Activated CD4-positive, alpha-beta T cell treated with anti-CD3 and anti-CD28 coated beads, Interleukin-2, amount 10 ng/mL, durations not matched to agents 24 days and 14 days (primary cell): Measurements from ENCODE around the gene GPS1. TPM values are rescaled to one million over a fixed set of nuclear protein-coding genes. Genes with fewer than 3 reads are reported as not detected.

ENCODE experiments used
- DNase-seq: peaks from one replicate; pipeline ENCODE4 v3.0.0; 2022
- H3K27ac Mint-ChIP-seq: one replicate; pipeline ENCODE4 v1.8.0; 2022; ENCODE audit warnings: mild to moderate bottlenecking, mixed read lengths
- H3K27me3 Mint-ChIP-seq: one replicate; pipeline ENCODE4 v1.8.0; 2022; ENCODE audit warnings: mixed read lengths
- H3K36me3 Mint-ChIP-seq: one replicate; pipeline ENCODE4 v1.8.0; 2022; ENCODE audit warnings: low read depth, mild to moderate bottlenecking, mixed read lengths
- H3K4me1 Mint-ChIP-seq: one replicate; pipeline ENCODE4 v1.8.0; 2021; ENCODE audit warnings: mixed read lengths
- H3K4me3 Mint-ChIP-seq: one replicate; pipeline ENCODE4 v1.8.0; 2022; ENCODE audit warnings: mild to moderate bottlenecking, moderate library complexity, mixed read lengths
- H3K9me3 Mint-ChIP-seq: one replicate; pipeline ENCODE4 v1.8.0; 2021; ENCODE audit warnings: mixed read lengths
- intact Hi-C: fragments of 100-400 bp; cut with micrococcal nuclease; formaldehyde crosslinking; loops from one replicate; pipeline ENCODE4 v1.15.1; 2023
- total RNA-seq: library from RNA; stranded (reverse); gene quantifications from 2 replicates; pipeline ENCODE4 v1.2.3, GENCODE V29; 2022

The GPS1 gene
- total RNA-seq, 1 donor from 2014 or later: 118 TPM

- H3K4me1 Mint-ChIP-seq: peaks cover 1% of the 10 kb centered on the region
- H3K36me3 Mint-ChIP-seq: peaks cover 25% of the 10 kb centered on the region
- H3K27ac Mint-ChIP-seq: no peak overlapping the region
- intact Hi-C loops: no loop called here
- no peak for DNase-seq
- H3K27me3 Mint-ChIP-seq: no peaks in the 10 kb centered on the region
- no peaks in the 10 kb centered on the region for H3K9me3 Mint-ChIP-seq
- H3K4me3 Mint-ChIP-seq: no peak overlapping the region
Observed at GRCh38 chr17:82058855-82059249, 7.2 kb downstream of the GPS1 start.

- Mint-ChIP-seq H3K27ac (no peak overlapping the region), H3K4me3 (no peak overlapping the region), H3K4me1 (peaks cover 1% of the 10 kb centered on the region), H3K27me3 (no peaks in the 10 kb centered on the region), H3K36me3 (peaks cover 27% of the 10 kb centered on the region), H3K9me3 (no peaks in the 10 kb centered on the region)
- no peak for DNase-seq
- intact Hi-C loops: no loop called here
Observed at GRCh38 chr17:82059272-82060000, 7.7 kb downstream of the GPS1 start.

- H3K27me3 Mint-ChIP-seq: no peaks in the 10 kb centered on the region
- DNase-seq: no peak
- H3K27ac Mint-ChIP-seq: no peak overlapping the region
- H3K4me3 Mint-ChIP-seq: no peak overlapping the region
- no peaks in the 10 kb centered on the region for H3K9me3 Mint-ChIP-seq
- intact Hi-C loops: no loop called here
- H3K4me1 Mint-ChIP-seq: peaks cover 1% of the 10 kb centered on the region
- H3K36me3 Mint-ChIP-seq: peaks cover 24% of the 10 kb centered on the region
Observed at GRCh38 chr17:82060001-82060380, 8.3 kb downstream of the GPS1 start.

DNA sequence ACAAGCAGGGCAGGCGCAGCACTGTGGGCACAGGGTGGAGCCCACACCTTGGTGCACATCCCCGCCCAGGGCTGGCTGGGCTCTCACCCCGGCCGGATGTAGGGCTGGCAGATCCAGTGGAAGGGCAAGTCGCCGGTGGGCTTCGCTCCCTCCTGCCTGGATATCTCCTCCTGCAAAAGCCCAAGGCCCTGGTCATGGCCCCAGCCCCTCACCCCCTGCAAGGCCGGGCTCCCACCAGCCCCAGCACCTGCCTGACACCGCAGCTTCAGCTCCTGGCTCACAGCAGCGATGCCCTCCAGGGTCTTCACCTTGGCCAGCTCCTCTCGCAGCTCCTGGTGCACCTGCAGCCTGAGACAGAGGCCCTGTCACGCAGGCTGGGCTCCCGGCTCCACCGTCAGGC lies 8.9 kb downstream of the GPS1 start:
- Mint-ChIP-seq H3K27me3 (no peaks in the 10 kb centered on the region), H3K4me1 (peaks cover 1% of the 10 kb centered on the region), H3K9me3 (no peaks in the 10 kb centered on the region), H3K4me3 (no peak overlapping the region), H3K27ac (no peak overlapping the region), H3K36me3 (peaks cover 24% of the 10 kb centered on the region)
- intact Hi-C loops: no loop called here
- no peak for DNase-seq

GRCh38 chr17:82061047-82061925 lies 9.6 kb downstream of the GPS1 start:
- H3K4me1 Mint-ChIP-seq: peaks cover 3% of the 10 kb centered on the region
- intact Hi-C loops: no loop called here
- no peaks in the 10 kb centered on the region for H3K27me3 Mint-ChIP-seq
- H3K4me3 Mint-ChIP-seq: no peak overlapping the region
- H3K27ac Mint-ChIP-seq: no peak overlapping the region
- DNase-seq: no peak
- H3K36me3 Mint-ChIP-seq: peaks cover 22% of the 10 kb centered on the region
- no peaks in the 10 kb centered on the region for H3K9me3 Mint-ChIP-seq

GRCh38 chr17:82062076-82062983 lies 10.6 kb downstream of the GPS1 start:
- H3K27me3 Mint-ChIP-seq: no peaks in the 10 kb centered on the region
- peaks cover 5% of the 10 kb centered on the region for H3K4me1 Mint-ChIP-seq
- DNase-seq: no peak
- intact Hi-C loops: no loop called here
- H3K27ac Mint-ChIP-seq: no peak overlapping the region
- H3K36me3 Mint-ChIP-seq: peaks cover 21% of the 10 kb centered on the region
- H3K9me3 Mint-ChIP-seq: no peaks in the 10 kb centered on the region
- no peak overlapping the region for H3K4me3 Mint-ChIP-seq

DNA sequence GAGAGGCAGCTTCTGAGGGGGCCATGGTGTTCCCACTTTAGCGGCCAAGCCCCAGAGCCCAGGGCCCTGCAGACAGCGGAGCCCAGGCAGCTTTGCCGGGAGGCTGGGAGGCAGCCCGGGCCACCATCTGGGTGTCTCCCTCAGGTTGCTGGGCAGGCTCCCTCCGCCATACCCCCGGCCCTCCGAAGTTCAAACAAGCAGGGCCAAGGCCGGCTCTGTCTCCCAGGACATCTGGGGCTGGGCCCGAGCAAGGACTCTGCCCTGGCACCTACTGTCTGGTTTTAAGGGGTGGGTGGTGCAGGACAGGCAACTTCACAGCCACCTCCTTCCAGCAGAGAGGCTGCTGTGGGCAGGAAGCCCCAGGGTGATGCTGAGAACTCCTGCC lies 11.3 kb downstream of the GPS1 start:
- Mint-ChIP-seq H3K4me3 (no peak overlapping the region), H3K4me1 (peaks cover 5% of the 10 kb centered on the region), H3K27me3 (no peaks in the 10 kb centered on the region), H3K36me3 (peaks cover 17% of the 10 kb centered on the region), H3K9me3 (no peaks in the 10 kb centered on the region), H3K27ac (no peak overlapping the region)
- DNase-seq: no peak
- intact Hi-C loops: no loop called here

- no peak for DNase-seq
- intact Hi-C loops: no loop called here
- Mint-ChIP-seq H3K27me3 (no peaks in the 10 kb centered on the region), H3K27ac (no peak overlapping the region), H3K36me3 (peaks cover 15% of the 10 kb centered on the region), H3K9me3 (no peaks in the 10 kb centered on the region), H3K4me3 (peak overlapping the region; percentile 73), H3K4me1 (peaks cover 5% of the 10 kb centered on the region)
Observed at GRCh38 chr17:82063424-82064415, 12.0 kb downstream of the GPS1 start.

- Mint-ChIP-seq H3K36me3 (peaks cover 14% of the 10 kb centered on the region), H3K4me1 (peaks cover 5% of the 10 kb centered on the region), H3K9me3 (no peaks in the 10 kb centered on the region), H3K27ac (peak overlapping the region; percentile 25), H3K27me3 (no peaks in the 10 kb centered on the region), H3K4me3 (peak overlapping the region; percentile 73)
- intact Hi-C loops: no loop called here
- DNase-seq: no peak
Observed at GRCh38 chr17:82064433-82065192, 12.9 kb downstream of the GPS1 start.

DNA sequence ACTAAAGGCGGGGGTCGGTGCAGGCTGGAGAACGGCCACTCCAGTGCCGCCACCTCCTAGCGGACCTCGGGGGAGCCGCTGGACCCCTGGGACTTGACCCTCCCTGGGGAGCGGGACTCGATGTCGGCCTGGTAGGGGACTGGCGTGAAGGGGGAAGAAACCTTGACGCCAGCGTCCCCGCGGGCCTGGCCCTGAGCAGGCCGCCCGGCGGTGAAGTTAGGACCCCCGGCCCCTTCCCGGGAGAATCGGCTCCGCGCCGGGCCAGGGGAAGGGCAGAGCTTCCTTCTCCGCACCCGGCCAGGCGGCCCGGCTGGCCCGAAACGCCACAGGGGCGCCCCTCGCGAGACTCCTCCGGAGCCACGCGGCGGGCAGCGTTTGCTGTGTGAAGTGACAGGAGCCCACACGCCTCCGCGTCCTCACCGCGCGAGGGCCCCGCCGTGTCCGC lies 13.5 kb downstream of the GPS1 start:
- intact Hi-C loops: no loop called here
- peaks cover 10% of the 10 kb centered on the region for H3K36me3 Mint-ChIP-seq
- no peaks in the 10 kb centered on the region for H3K27me3 Mint-ChIP-seq
- H3K4me1 Mint-ChIP-seq: peaks cover 4% of the 10 kb centered on the region
- DNase-seq: no peak
- no peaks in the 10 kb centered on the region for H3K9me3 Mint-ChIP-seq
- peak overlapping the region; percentile 73 for H3K4me3 Mint-ChIP-seq
- H3K27ac Mint-ChIP-seq: peak overlapping the region; percentile 25

GRCh38 chr17:82065638-82066303 lies 14.1 kb downstream of the GPS1 start, which contains the start of gene DUS1L:
DUS1L (minus strand) TSS chr17:82065804; CDS start chr17:82065059, 745 bp downstream.
- intact Hi-C loops: loop anchor here (1.0 kb wide), 1 partner anchor 14 kb away; the partner anchor contains the start of genes GPS1 and RFNG
- peaks cover 9% of the 10 kb centered on the region for H3K36me3 Mint-ChIP-seq

DNA sequence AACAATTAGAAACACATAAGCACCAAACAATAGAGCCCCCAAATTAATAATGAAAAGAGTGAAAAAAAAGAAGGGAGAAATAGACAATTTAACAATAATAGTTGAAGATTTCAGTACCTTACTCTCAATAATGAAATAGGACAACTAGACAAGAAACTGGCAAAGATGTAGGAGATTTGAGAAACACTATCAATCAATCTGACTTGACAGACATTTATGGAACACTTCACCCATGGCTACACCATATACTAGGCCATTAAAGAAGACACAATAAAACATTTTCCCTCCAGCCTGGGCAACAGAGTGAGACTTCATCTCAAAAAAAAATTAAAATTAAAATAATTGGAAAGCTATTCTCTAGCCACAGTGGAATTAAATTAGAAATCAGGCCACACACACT lies 18.9 kb downstream of the GPS1 start:
- peaks cover 1% of the 10 kb centered on the region for H3K36me3 Mint-ChIP-seq
- no peaks in the 10 kb centered on the region for H3K9me3 Mint-ChIP-seq
- no peak overlapping the region for H3K4me3 Mint-ChIP-seq
- peaks cover 4% of the 10 kb centered on the region for H3K27me3 Mint-ChIP-seq
- H3K27ac Mint-ChIP-seq: no peak overlapping the region
- H3K4me1 Mint-ChIP-seq: peaks cover 4% of the 10 kb centered on the region
- intact Hi-C loops: no loop called here
- DNase-seq: no peak

More at GRCh38 chr17:82065638-82066303, 14.1 kb downstream of the GPS1 start, which contains the start of gene DUS1L:
- peak within 1 kb of the TSS; percentile 89 for H3K27ac Mint-ChIP-seq
- H3K4me3 Mint-ChIP-seq: peak within 1 kb of the TSS; percentile 84
- no peaks in the 10 kb centered on the region for H3K9me3 Mint-ChIP-seq
- peaks cover 4% of the 10 kb centered on the region for H3K4me1 Mint-ChIP-seq
- no peaks in the 10 kb centered on the region for H3K27me3 Mint-ChIP-seq
- DNase-seq: peak; percentile 94
